Stimulated activated CD8-positive, alpha-beta memory T cell treated with anti-CD3 and anti-CD28 coated beads, Interleukin-12 subunit alpha, Interleukin-12 subunit beta, amount 100 ng/mL, for 24 hours (primary cell): ENCODE data around the gene PTCD1.
"Not testable (repeated sequence)": the region's sequence is repeated elsewhere in the genome, so short reads cannot be mapped to it uniquely, and the experiment has no call there.

ENCODE experiments used
- DNase-seq: peaks from one replicate; pipeline ENCODE4 v3.0.0-alpha.2; 2020; ENCODE audit errors: extremely low read depth

PTCD1 gene

DNA sequence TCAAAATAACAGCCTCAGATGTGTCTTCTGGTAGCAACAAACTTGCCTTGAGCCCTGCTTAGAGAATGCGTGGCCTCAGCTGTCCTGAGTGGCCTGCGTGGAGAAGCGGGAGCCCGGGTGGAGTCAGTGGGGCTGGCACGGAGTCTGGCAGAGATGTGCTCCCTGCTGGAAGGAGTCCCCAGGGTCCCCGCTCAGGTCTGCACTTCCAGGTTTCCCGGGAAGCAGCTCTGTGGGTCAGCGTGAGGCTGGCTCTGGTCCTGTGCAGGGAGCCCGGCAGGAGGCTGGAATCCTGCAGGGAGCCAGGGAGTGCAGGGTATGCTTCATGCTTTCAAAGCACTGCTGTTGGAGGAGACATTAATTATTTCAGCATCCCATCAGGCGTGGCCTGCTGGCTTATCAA lies 10.3 kb upstream of the PTCD1 start:
- no peak for DNase-seq

GRCh38 chr7:99447943-99448342 lies 9.3 kb upstream of the PTCD1 start:
- no peak for DNase-seq

DNA sequence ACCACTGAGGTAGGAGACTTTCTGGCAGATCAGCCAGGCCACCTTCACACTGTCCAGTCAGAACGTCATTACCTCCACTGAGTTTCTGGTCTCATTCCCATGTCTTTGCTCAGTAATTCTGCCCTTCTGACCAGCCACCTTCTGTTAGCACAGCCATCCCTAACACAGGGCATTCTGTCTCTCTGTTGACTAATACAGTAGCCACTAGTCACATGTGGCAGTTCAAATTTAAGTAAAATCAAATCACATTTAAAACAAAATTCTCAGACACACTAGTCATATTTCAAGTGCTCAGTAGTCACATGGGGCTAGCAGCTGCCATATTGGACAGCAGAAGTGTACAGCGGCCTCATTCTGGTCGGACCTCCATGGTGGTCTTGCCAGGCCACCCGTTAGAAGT lies 7.5 kb upstream of the PTCD1 start:
- DNase-seq, result no peak

DNA sequence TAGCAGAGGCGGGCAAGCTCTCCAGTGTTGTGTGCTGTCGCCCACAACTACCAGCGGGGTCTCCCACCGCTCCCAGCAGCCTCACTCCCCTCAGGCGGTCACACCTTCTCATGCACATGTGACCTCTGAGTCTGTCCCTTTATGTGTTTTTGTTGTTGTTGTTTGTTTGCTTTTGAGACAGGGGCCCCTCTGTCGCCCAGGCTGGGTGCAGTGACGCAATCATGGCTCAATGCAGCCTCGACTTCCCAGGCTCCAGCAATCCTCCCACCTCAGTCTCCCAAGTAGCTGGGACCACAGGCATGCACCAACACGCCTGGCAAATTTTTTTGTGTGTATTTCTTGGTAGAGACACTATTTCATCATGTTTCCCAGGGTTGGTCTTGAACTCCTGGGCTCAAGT lies 1.6 kb upstream of the PTCD1 start:
- no peak for DNase-seq

DNA sequence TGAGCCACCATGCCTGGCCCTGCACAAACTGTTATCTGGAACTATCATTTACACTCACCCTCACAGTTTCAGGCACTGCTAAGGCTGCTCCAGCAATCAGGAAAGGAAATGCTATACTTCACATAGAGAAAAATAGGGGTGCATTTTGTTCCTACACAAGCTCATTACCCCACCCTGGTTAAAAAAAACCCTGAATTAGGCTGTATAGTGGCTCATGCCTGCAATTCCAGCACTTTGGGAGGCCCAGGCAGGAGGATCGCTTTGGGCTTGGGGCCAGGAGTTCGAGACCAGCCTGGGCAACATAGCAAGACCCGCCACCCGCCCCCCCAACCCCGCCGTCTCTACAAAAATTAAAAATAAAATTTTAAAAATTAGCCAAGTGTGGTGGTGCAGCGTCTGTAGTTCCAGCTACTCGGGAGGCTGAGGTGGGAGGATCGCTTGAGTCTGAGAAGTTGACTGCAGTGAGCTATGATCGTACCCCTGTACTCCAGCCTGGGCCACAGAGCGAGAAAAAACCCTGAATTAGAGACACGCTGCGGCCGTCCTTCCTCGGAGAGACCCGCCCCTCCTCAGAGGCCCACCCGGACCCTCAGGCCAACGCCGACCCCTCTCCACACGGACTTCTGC lies 539 bp downstream of the PTCD1 start:
- DNase-seq, result no peak

DNA sequence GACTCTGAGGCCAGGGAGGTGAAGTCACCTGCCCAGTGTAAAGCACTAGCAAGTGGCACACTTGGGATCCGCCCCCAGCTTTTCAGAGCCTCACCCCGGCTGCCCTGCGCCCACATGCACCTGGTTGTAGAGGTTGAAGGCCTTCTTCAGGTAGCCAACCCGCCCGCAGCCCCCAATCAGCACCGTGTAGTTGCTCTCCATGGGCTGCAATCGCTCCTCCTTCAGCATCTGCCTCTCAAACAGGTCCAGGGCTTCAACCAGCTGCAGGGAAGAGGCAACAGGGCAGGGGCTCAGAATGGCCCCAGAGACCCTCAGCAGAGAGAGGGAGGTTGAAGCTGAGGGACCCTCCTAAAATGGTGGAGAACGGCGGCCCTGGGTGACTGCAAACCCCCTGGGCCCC lies 5.4 kb downstream of the PTCD1 start:
- DNase-seq, result no peak

- not testable (repeated sequence) for DNase-seq
Observed at GRCh38 chr7:99431756-99432540, 6.7 kb downstream of the PTCD1 start.

GRCh38 chr7:99429756-99430155 lies 8.8 kb downstream of the PTCD1 start:
- DNase-seq, result no peak

DNA sequence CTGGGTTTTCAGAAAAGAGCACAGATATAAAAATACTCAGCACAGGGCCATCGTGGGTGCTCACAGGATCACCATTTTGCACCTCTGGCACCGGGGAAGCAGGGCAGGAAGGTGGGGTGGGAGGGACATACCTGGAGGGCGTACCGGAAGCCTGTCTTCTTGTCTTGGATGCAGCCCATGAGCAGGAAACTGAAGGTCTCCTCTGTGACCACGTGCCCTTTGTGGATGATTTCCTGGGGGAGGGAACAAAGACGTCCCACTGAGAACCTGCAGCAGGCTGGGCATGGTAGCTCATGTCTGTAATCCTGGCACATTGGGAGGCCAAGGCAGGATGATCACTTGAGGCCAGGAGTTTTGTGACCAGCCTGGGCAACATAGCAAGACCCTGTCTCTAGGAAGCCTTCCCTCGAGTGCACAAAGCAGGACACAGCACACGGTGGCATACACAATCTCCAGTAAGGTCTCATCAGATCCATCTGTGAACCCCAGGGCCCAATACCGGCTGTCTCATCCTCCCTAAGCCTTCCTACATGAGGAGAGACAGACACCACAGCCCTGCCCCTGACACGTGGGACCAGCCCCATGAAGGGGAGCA lies 9.5 kb downstream of the PTCD1 start:
- no peak for DNase-seq

GRCh38 chr7:99424932-99425730 lies 13.5 kb downstream of the PTCD1 start:
- no peak for DNase-seq

DNA sequence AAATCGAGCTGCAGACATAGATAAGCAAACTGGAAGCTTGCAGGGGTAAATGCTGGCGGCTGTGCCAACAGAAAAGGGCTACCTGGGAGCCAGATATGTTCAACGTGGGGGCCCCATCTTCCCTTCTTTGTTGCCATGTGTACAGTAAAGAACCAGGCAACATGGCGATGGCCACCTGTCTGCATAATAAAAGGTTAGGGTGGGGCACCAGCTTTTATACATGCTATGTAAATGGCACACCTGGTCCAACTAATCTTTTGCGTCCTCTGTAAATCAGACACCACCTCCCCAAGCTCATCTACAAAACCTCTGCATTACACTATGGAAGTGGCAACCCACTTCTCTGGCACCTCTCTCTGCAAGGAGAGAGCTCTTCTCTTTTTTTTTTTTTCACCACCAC lies 16.0 kb downstream of the PTCD1 start:
- no peak for DNase-seq

DNA sequence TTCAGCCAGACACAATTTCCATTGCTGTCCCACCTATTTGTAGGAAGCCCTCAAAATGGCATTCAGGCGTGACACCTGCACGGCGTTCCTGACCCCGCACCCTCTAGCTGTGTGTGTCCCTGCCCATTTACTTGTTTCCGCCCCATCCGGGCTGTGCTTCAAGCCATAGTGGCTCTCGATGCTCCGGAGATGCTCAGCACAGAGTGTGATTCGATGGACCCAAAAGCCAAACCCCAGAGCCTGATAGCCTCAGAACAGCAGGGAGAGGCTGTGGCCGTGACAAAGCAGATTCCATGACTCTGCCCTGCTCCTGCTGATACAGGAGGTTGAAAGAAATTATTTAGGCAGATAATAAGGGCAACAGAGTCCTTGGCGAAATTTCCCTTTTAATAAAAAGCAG lies 16.4 kb downstream of the PTCD1 start:
- DNase-seq, result no peak

DNA sequence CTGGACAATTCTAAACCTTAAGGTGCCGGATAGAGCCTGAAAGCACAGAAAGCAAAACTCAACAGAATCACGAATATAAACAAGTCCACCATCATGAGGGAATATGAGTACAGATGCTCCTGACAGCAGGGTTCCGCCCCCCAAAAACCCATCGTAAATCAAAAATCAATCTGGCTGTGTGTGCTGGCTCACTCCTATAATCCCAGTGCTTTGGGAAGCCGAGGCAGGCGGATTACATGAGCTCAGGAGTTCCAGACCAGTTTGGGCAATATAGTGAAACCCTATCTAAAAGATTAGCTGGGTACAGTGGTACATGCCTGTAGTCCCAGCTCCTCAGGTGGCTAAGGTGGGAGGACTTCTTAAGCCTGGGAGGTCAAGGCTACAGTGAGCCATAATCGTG lies 17.6 kb downstream of the PTCD1 start:
- no peak for DNase-seq

- no peak for DNase-seq
Observed at GRCh38 chr7:99420213-99420612, 18.4 kb downstream of the PTCD1 start.

- DNase-seq, result no peak
Observed at GRCh38 chr7:99419323-99420021, 19.1 kb downstream of the PTCD1 start.

DNA sequence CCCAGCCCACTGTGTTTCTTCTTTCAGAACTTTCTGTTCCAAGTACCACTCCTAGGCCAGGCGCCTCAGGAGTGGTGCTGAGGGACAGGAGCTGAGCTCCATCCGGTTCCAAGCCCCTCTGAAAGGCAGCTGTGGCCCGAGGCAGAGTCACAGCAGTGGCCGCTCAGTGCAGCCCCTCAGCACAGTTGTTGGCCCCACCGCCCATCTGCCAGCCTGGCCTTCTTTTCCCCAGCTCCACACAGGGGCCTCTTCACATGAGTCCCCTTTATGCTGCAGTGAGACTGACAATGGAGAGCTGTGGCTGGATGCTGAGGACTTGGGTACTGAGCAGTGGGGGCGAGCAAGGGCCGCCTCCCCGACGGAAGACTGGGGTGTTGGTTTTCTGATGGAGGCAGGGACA lies 20.3 kb downstream of the PTCD1 start:
- DNase-seq, result no peak

- not testable (repeated sequence) for DNase-seq
Observed at GRCh38 chr7:99415513-99416127, 23.0 kb downstream of the PTCD1 start.

GRCh38 chr7:99410635-99411034 lies 28.0 kb downstream of the PTCD1 start:
- no peak for DNase-seq

DNA sequence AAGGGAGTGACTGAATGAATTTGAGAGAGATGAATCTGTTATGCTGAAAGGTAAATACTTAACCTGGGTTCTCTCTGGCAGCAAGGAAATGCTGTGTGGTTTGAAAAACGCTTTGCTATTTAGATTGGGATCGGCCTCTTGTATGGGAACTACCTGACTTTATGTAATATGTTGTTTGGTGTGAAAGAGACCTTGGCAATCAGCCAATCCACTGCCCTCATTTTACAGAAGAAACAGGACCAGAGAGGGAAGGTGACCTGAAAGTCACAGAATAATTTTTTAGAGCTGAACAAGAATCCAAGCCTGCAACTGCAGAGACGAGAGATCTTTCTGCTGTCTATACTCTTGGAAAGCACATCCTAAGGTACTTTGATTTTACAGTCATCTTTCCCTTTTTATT lies 28.8 kb downstream of the PTCD1 start:
- no peak for DNase-seq

GRCh38 chr7:99409192-99409572 lies 29.4 kb downstream of the PTCD1 start:
- no peak for DNase-seq
